Esophagus muscularis mucosa (tissue), 4 donors: ENCODE data around the gene ODR4. TPM values are rescaled to one million over a fixed set of nuclear protein-coding genes. Genes with fewer than 3 reads are reported as not detected.
"Not testable (repeated sequence)": the region's sequence is repeated elsewhere in the genome, so short reads cannot be mapped to it uniquely, and the experiment has no call there.

ENCODE experiments used
- DNase-seq: peaks from one replicate; pipeline ENCODE4 v3.0.0-alpha.2; 2017; ENCODE audit errors: extremely low spot score
- H3K27ac ChIP-seq, 4 donors: fragments of 200-600 bp; sonication (generic); replicated peaks in 1 of 4; 1 replicate in 3 of 4; 2 replicates in 1 of 4; pipeline ENCODE4 v1.5.1; 2016 to 2019; ENCODE audit warnings: mild to moderate bottlenecking in 1 of 4
- H3K27me3 ChIP-seq, 4 donors: fragments of 200-600 bp; sonication (generic); one replicate each; pipeline versions ENCODE4 v1.5.1 to v1.6.0; 2016 to 2019
- H3K36me3 ChIP-seq, 4 donors: fragments of 200-600 bp; sonication (generic); one replicate each; pipeline ENCODE4 v1.5.1; 2016 to 2019
- H3K4me1 ChIP-seq, 4 donors: fragments of 200-600 bp; sonication (generic); one replicate each; pipeline ENCODE4 v1.5.1; 2016 to 2019
- H3K4me3 ChIP-seq, 4 donors: fragments of 200-600 bp; sonication (generic); 1 replicate in 2 of 4; 2 replicates in 2 of 4; pipeline ENCODE4 v1.5.1; 2016 to 2019; ENCODE audit warnings: mild to moderate bottlenecking in 4 of 4, moderate library complexity in 1 of 4
- H3K9me3 ChIP-seq, 4 donors: fragments of 200-600 bp; sonication (generic); 1 replicate in 3 of 4; 2 replicates in 1 of 4; pipeline ENCODE4 v1.5.1; 2016 to 2019
- CTCF ChIP-seq, 3 experiments: fragments of 200-600 bp in 2 of 3; fragments of 450-650 bp in 1 of 3; sonication (generic) in 2 of 3; IDR thresholded peaks; one replicate each; pipeline ENCODE4 v1.5.1; 2017 to 2019; ENCODE audit warnings: antibody characterized with exemption in 3 of 3, mild to moderate bottlenecking in 2 of 3, moderate library complexity in 1 of 3
- EP300 ChIP-seq: sonication (generic); formaldehyde crosslinking; IDR thresholded peaks from one replicate; pipeline ENCODE4 v1.6.1; 2017; ENCODE audit warnings: antibody characterized with exemption
- POLR2A ChIP-seq: fragments of 450-650 bp; IDR thresholded peaks from one replicate; pipeline ENCODE4 v1.6.1; 2017; ENCODE audit warnings: antibody characterized with exemption, moderate library complexity, mild to moderate bottlenecking, low read depth
- POLR2AphosphoS5 ChIP-seq, 2 donors: sonication (generic); formaldehyde crosslinking; IDR thresholded peaks; one replicate each; pipeline ENCODE4 v1.6.1; 2017; ENCODE audit warnings: antibody characterized with exemption in 2 of 2
- WGBS: methylation state at CpG from one replicate; pipeline ENCODE4 v1.1.5; 2018; 5-methylcytosine and 5-hydroxymethylcytosine counted together
- intact Hi-C: fragments of 100-400 bp; cut with DNase I; formaldehyde crosslinking; loops from one replicate; pipeline ENCODE4 v1.15.1; 2023
- total RNA-seq, 4 donors: library from RNA; depleted of rRNA; stranded (reverse); fragments of >200 nt; gene quantifications; one replicate each; pipeline versions ENCODE4 v1.1.0 to v1.2.1, GENCODE V29; 2016

The ODR4 gene
- total RNA-seq, 4 donors from 2014 or later: 8.4 to 14.9 (median 11.8) TPM

GRCh38 chr1:186442651-186443375, 67.2 kb downstream of the ODR4 start:
- peaks cover 0 to 14% (median 8%) of the 10 kb centered on the region in 4 donors for H3K4me1 ChIP-seq
- 24% methylated on average over 1 of the region's 1 CpG for WGBS
- no peak for TF ChIP-seq POLR2A
- no peaks in the 10 kb centered on the region for H3K36me3 ChIP-seq
- no peaks in the 10 kb centered on the region for H3K27me3 ChIP-seq
- no peak for DNase-seq
- no peaks in the 10 kb centered on the region for H3K9me3 ChIP-seq
- H3K27ac ChIP-seq: no peak overlapping the region
- H3K4me3 ChIP-seq: no peak overlapping the region
- intact Hi-C loops: no loop called here

GRCh38 chr1:186443638-186444037, 68.0 kb downstream of the ODR4 start:
- intact Hi-C loops: no loop called here
- Histone ChIP-seq H3K36me3 (no peaks in the 10 kb centered on the region), H3K27ac (no peak overlapping the region), H3K4me3 (no peak overlapping the region), H3K9me3 (no peaks in the 10 kb centered on the region), H3K27me3 (no peaks in the 10 kb centered on the region), H3K4me1 (peaks cover 0 to 14% (median 8%) of the 10 kb centered on the region in 4 donors)
- WGBS: 92% methylated on average over 2 of the region's 2 CpGs
- no peak for DNase-seq
- TF ChIP-seq EP300 (no peak), POLR2AphosphoS5 (IDR thresholded peaks at IDR 0.05) (no peak)

GRCh38 chr1:186446152-186446551, 70.5 kb downstream of the ODR4 start:
- no peak overlapping the region for H3K27ac ChIP-seq
- H3K36me3 ChIP-seq: no peaks in the 10 kb centered on the region
- TF ChIP-seq EP300: no peak
- no peak for TF ChIP-seq POLR2A
- no peak for TF ChIP-seq POLR2AphosphoS5 (IDR thresholded peaks at IDR 0.05)
- no peak for TF ChIP-seq CTCF (IDR thresholded peaks at IDR 0.05)
- no peaks in the 10 kb centered on the region for H3K9me3 ChIP-seq
- H3K27me3 ChIP-seq: no peaks in the 10 kb centered on the region
- intact Hi-C loops: no loop called here
- DNase-seq: no peak
- 95% methylated on average over 4 of the region's 4 CpGs for whole genome bisulfite sequencing
- peaks cover 0 to 1% (median under 1%) of the 10 kb centered on the region in 4 donors for H3K4me1 ChIP-seq
- H3K4me3 ChIP-seq: no peak overlapping the region

- H3K4me3 ChIP-seq: no peak overlapping the region
- 61% methylated on average over 3 of the region's 3 CpGs for WGBS
- H3K27me3 ChIP-seq: no peaks in the 10 kb centered on the region
- DNase-seq: no peak
- no peaks in the 10 kb centered on the region for H3K4me1 ChIP-seq
- no peak overlapping the region for H3K27ac ChIP-seq
- TF ChIP-seq POLR2A: no peak
- no peak for TF ChIP-seq POLR2AphosphoS5 (IDR thresholded peaks at IDR 0.05)
- no peak for TF ChIP-seq EP300
- intact Hi-C loops: no loop called here
- H3K9me3 ChIP-seq: no peaks in the 10 kb centered on the region
- no peaks in the 10 kb centered on the region for H3K36me3 ChIP-seq
These were observed 79.3 kb downstream of the ODR4 start for GRCh38 chr1:186454981-186455380.

GRCh38 chr1:186456729-186457255, 81.2 kb downstream of the ODR4 start:
- Histone ChIP-seq H3K27me3 (no peaks in the 10 kb centered on the region), H3K4me3 (no peak overlapping the region), H3K9me3 (no peaks in the 10 kb centered on the region), H3K36me3 (no peaks in the 10 kb centered on the region), H3K27ac (no peak overlapping the region), H3K4me1 (no peaks in the 10 kb centered on the region)
- intact Hi-C loops: no loop called here
- DNase-seq: no peak
- WGBS: 58% methylated on average over 3 of the region's 3 CpGs
- no peak for TF ChIP-seq EP300
- TF ChIP-seq POLR2AphosphoS5 (IDR thresholded peaks at IDR 0.05): no peak
- TF ChIP-seq CTCF (IDR thresholded peaks at IDR 0.05): no peak
- no peak for TF ChIP-seq POLR2A

GRCh38 chr1:186459161-186459560, 83.5 kb downstream of the ODR4 start:
- H3K27me3 ChIP-seq, H3K9me3 ChIP-seq, H3K36me3 ChIP-seq, H3K27ac ChIP-seq, DNase-seq, H3K4me3 ChIP-seq, H3K4me1 ChIP-seq, intact Hi-C loops: not testable (repeated sequence)
- 97% methylated on average over 14 of the region's 14 CpGs for WGBS

- DNase-seq: no peak
- Histone ChIP-seq H3K36me3 (no peaks in the 10 kb centered on the region), H3K4me3 (no peak within 1 kb of the TSS), H3K27me3 (no peaks in the 10 kb centered on the region), H3K27ac (no peak within 1 kb of the TSS), H3K9me3 (no peaks in the 10 kb centered on the region), H3K4me1 (no peaks in the 10 kb centered on the region)
- intact Hi-C loops: no loop called here
- TF ChIP-seq POLR2AphosphoS5 (IDR thresholded peaks at IDR 0.05): no peak
- TF ChIP-seq CTCF (IDR thresholded peaks at IDR 0.05): no peak
- TF ChIP-seq EP300: no peak
- WGBS: 95% methylated on average over 2 of the region's 2 CpGs
These were observed 85.4 kb downstream of the ODR4 start, which contains the start of gene PDC for GRCh38 chr1:186461014-186461413. Gene PDC (minus strand): TSS chr1:186461114. CDS start chr1:186449459, 11,655 bp downstream.
